ENCODE measurements around the gene ALMS1.
"Not testable (repeated sequence)": the region's sequence is repeated elsewhere in the genome, so short reads cannot be mapped to it uniquely, and the experiment has no call there.

GRCh38 chr2:73560875-73561274 lies 175.2 kb downstream of the ALMS1 start:
- TF ChIP-seq CTCF, POLR2A (IDR thresholded peaks at IDR 0.05): not testable (repeated sequence)

Data from adrenal gland (tissue), 5 donors.